SK-N-SH (cell line): ENCODE measurements around the gene BRD1. TPM values are rescaled to one million over a fixed set of nuclear protein-coding genes. Genes with fewer than 3 reads are reported as not detected.

Experiments
- CTCF ChIA-PET: fragments of 300-600, 350-600 bp; formaldehyde crosslinking; extraction: SDS; loops from one replicate; lab custom pipeline; 2021; lab: Yijun Ruan, JAX
- POLR2A ChIA-PET: fragments of 350-600 bp; sonication (Branson Sonifier 250); formaldehyde crosslinking; extraction: SDS; loops from one replicate; lab custom pipeline; 2020; ENCODE audit warnings: antibody characterized with exemption, inconsistent platforms; lab: Yijun Ruan, JAX
- DNase-seq: peaks from one replicate; pipeline ENCODE4 v3.0.0; 2012
- H2AFZ ChIP-seq: fragments of 200-600 bp; sonication (generic); 2 replicates; pipeline ENCODE4 v1.8.1; 2016; ENCODE audit warnings: antibody characterized with exemption, mild to moderate bottlenecking, low read depth
- H3F3A ChIP-seq: fragments of 200-600 bp; sonication (generic); replicated peaks from 2 replicates; pipeline ENCODE3; 2016; ENCODE audit warnings: antibody characterized with exemption, mild to moderate bottlenecking; ENCODE audit not compliant: insufficient read depth
- H3K27ac ChIP-seq, 2 experiments: fragments of 200-500 bp in 1 of 2; fragments of 200-600 bp in 1 of 2; sonication (Bioruptor generic) in 1 of 2; sonication (generic), shearing (Covaris generic) in 1 of 2; 2 replicates each; pipeline versions ENCODE4 v1.5.1 to v1.6.1; 2014 to 2016; ENCODE audit warnings: low read depth in 2 of 2, inconsistent platforms in 1 of 2, low read length in 1 of 2, mild to moderate bottlenecking in 1 of 2, mixed read lengths in 1 of 2
- H3K27me3 ChIP-seq: fragments of 200-600 bp; sonication (generic), shearing (Covaris generic); 2 replicates; pipeline ENCODE4 v1.6.1; 2016; ENCODE audit warnings: mixed run types; ENCODE audit not compliant: insufficient read depth
- H3K36me3 ChIP-seq, 2 experiments: fragments of 200-500 bp in 1 of 2; fragments of 200-600 bp in 1 of 2; sonication (Bioruptor generic) in 1 of 2; sonication (generic) in 1 of 2; replicated peaks in 1 of 2; 2 replicates each; pipeline versions ENCODE3 to v1.5.1; 2014 to 2016; ENCODE audit warnings: low read length in 1 of 2, mild to moderate bottlenecking in 1 of 2; ENCODE audit not compliant: insufficient read depth in 2 of 2, control insufficient read depth in 1 of 2
- H3K4me1 ChIP-seq, 2 experiments: fragments of 200-500 bp in 1 of 2; fragments of 200-600 bp in 1 of 2; sonication (Bioruptor generic) in 1 of 2; sonication (generic), shearing (Covaris generic) in 1 of 2; 2 replicates each; pipeline versions ENCODE4 v1.5.1 to v1.6.1; 2014 to 2016; ENCODE audit warnings: low read depth in 1 of 2, low read length in 1 of 2, mixed run types in 1 of 2; ENCODE audit not compliant: insufficient read depth in 2 of 2, control insufficient read depth in 1 of 2
- H3K4me2 ChIP-seq: fragments of 200-600 bp; sonication (generic), shearing (Covaris generic); 2 replicates; pipeline ENCODE4 v1.6.1; 2017; ENCODE audit warnings: mixed run types
- H3K4me3 ChIP-seq, 2 experiments: fragments of 200-500 bp in 1 of 2; fragments of 200-600 bp in 1 of 2; sonication (Bioruptor generic) in 1 of 2; sonication (generic), shearing (Covaris generic) in 1 of 2; 2 replicates each; pipeline versions ENCODE4 v1.5.1 to v1.8.1; 2014 to 2016; ENCODE audit warnings: low read depth in 2 of 2, inconsistent platforms in 1 of 2, low read length in 1 of 2, mild to moderate bottlenecking in 1 of 2, mixed read lengths in 1 of 2, moderate library complexity in 1 of 2
- H3K79me2 ChIP-seq: fragments of 200-600 bp; sonication (generic); 2 replicates; pipeline ENCODE4 v1.8.1; 2017; ENCODE audit warnings: mild to moderate bottlenecking; ENCODE audit not compliant: insufficient read depth
- H3K9ac ChIP-seq: fragments of 200-600 bp; sonication (generic); 2 replicates; pipeline ENCODE4 v1.6.1; 2017; ENCODE audit warnings: mixed run types
- H3K9me2 ChIP-seq: fragments of 200-600 bp; sonication (generic); 2 replicates; pipeline ENCODE4 v1.6.1; 2017; ENCODE audit warnings: mixed run types
- H3K9me3 ChIP-seq: fragments of 200-600 bp; sonication (generic); 2 replicates; pipeline ENCODE4 v1.6.1; 2017; ENCODE audit warnings: mixed run types, mild to moderate bottlenecking, moderate library complexity
- H4K20me1 ChIP-seq: fragments of 200-600 bp; sonication (generic); 2 replicates; pipeline ENCODE4 v1.6.1; 2017; ENCODE audit warnings: mild to moderate bottlenecking, mixed run types; ENCODE audit not compliant: insufficient read depth
- CTCF ChIP-seq: fragments of 200-600 bp; sonication (generic); IDR thresholded peaks from 2 replicates; pipeline ENCODE4 v1.6.1; 2017; ENCODE audit warnings: antibody characterized with exemption, mild to moderate bottlenecking, moderate library complexity
- EP300 ChIP-seq, 2 experiments: IDR thresholded peaks; 2 replicates each; pipeline versions ENCODE4 v1.4.0 to v1.6.1; 2012; ENCODE audit warnings: borderline replicate concordance in 1 of 2, low read depth in 1 of 2, low read length in 1 of 2
- EZH2phosphoT487 ChIP-seq: fragments of 200-600 bp; sonication (generic); IDR thresholded peaks from 2 replicates; pipeline ENCODE4 v1.6.1; 2017; ENCODE audit warnings: low read depth, mixed run types, mild to moderate bottlenecking, antibody characterized with exemption, moderate library complexity, borderline replicate concordance
- FOSL2 ChIP-seq: IDR thresholded peaks from 2 replicates; pipeline ENCODE4 v1.4.0; 2012; ENCODE audit warnings: low read depth, mild to moderate bottlenecking, moderate library complexity, borderline replicate concordance
- FOXJ3 ChIP-seq: sonication (generic); formaldehyde crosslinking; IDR thresholded peaks from 2 replicates; pipeline ENCODE4 v1.5.1; 2020; ENCODE audit warnings: mild to moderate bottlenecking, missing genetic modification reagents
- IRF3 ChIP-seq: fragments of 150-350 bp; IDR thresholded peaks from 2 replicates; pipeline ENCODE4 v1.6.1; 2016; ENCODE audit warnings: mild to moderate bottlenecking, low read depth, low read length
- MXI1 ChIP-seq: IDR thresholded peaks from 2 replicates; pipeline ENCODE4 v1.6.1; 2012; ENCODE audit warnings: mild to moderate bottlenecking, low read depth, low read length, improper control_type of control experiment
- NFIC ChIP-seq: IDR thresholded peaks from 2 replicates; pipeline ENCODE4 v1.4.0; 2012; ENCODE audit warnings: borderline replicate concordance
- POLR2AphosphoS5 ChIP-seq: IDR thresholded peaks from 2 replicates; pipeline ENCODE4 v1.6.1; 2012; ENCODE audit warnings: low read depth, low read length
- RAD21 ChIP-seq: IDR thresholded peaks from 2 replicates; pipeline ENCODE4 v1.6.1; 2012; ENCODE audit warnings: mild to moderate bottlenecking, low read length
- REST ChIP-seq: IDR thresholded peaks from 2 replicates; pipeline ENCODE4 v1.6.1; 2012; ENCODE audit warnings: mild to moderate bottlenecking, low read depth, low read length, moderate library complexity
- RFX5 ChIP-seq: IDR thresholded peaks from 2 replicates; pipeline ENCODE4 v1.6.1; 2012; ENCODE audit warnings: mild to moderate bottlenecking, improper control_type of control experiment, low read length
- SIN3A ChIP-seq: IDR thresholded peaks from 2 replicates; pipeline ENCODE4 v1.6.1; 2012; ENCODE audit warnings: low read depth, mild to moderate bottlenecking, low read length, moderate library complexity, borderline replicate concordance
- TCF12 ChIP-seq: IDR thresholded peaks from 2 replicates; pipeline ENCODE4 v1.4.0; 2012
- USF1 ChIP-seq: IDR thresholded peaks from 2 replicates; pipeline ENCODE4 v1.4.0; 2012; ENCODE audit warnings: low read depth, borderline replicate concordance
- WGBS: methylation state at CpG from one replicate; pipeline ENCODE4 v1.1.6; 2017; ENCODE audit warnings: low lambda C conversion rate; 5-methylcytosine and 5-hydroxymethylcytosine counted together
- polyA plus RNA-seq, 3 experiments: library from polyadenylated mRNA; depleted of rRNA; stranded (reverse); fragments of >200 nt; gene quantifications; 2 replicates each; pipeline ENCODE4 v1.2.3, GENCODE V29; 2012

BRD1 gene
- polyA plus RNA-seq, 1 of the 3 experiments (the other 2 are of a cell fraction), result 10.3 TPM

GRCh38 chr22:49807129-49807528 lies 20.5 kb downstream of the BRD1 start:
- no peak for TF ChIP-seq MXI1
- no peak for TF ChIP-seq POLR2AphosphoS5
- TF ChIP-seq NFIC, result no peak
- no peak for TF ChIP-seq FOXJ3 (CRISPR knock-in tag)
- TF ChIP-seq RAD21, result no peak
- no peak for TF ChIP-seq CTCF
- TF ChIP-seq EZH2phosphoT487, result no peak
- no peak for TF ChIP-seq SIN3A
- no peak for TF ChIP-seq REST
- TF ChIP-seq FOSL2, result no peak
- no peak for TF ChIP-seq TCF12
- TF ChIP-seq EP300 (IDR thresholded peaks at IDR 0.05; ENCODE audit: borderline replicate concordance in 1 of 2, low read depth in 1 of 2, low read length in 1 of 2), result no peak
- TF ChIP-seq IRF3, result no peak
- no peak for TF ChIP-seq RFX5
- no peak for TF ChIP-seq USF1
- no peak overlapping the region for H3K4me2 ChIP-seq
- no peaks in the 10 kb centered on the region for H3K27me3 ChIP-seq
- no peak overlapping the region for H3K4me3 ChIP-seq
- H3K9ac ChIP-seq, result no peak overlapping the region
- peaks cover 7% of the 10 kb centered on the region for H3F3A ChIP-seq
- no peak for DNase-seq
- CTCF ChIA-PET, result no interaction called here
- 97% methylated on average over 8 of the region's 8 CpGs for WGBS
- H3K36me3 ChIP-seq, result peaks cover 15% of the 10 kb centered on the region in 2 experiments
- no peaks in the 10 kb centered on the region for H3K4me1 ChIP-seq
- H3K9me3 ChIP-seq, result no peaks in the 10 kb centered on the region
- no peak overlapping the region for H2AFZ ChIP-seq
- POLR2A ChIA-PET, result no interaction called here
- peaks cover 96% of the 10 kb centered on the region for H3K79me2 ChIP-seq
- no peak overlapping the region for H3K27ac ChIP-seq
- H3K9me2 ChIP-seq, result no peaks in the 10 kb centered on the region
- peaks cover 97% of the 10 kb centered on the region for H4K20me1 ChIP-seq
